GM12873 (cell line): ENCODE data around the gene KIAA1210.
A peak's percentile ranks its signal among the peaks of the same experiment; 100 is the strongest.

Experiments used
- TF ChIP-seq, protein P1 (sequence below): IDR thresholded peaks from 2 replicates; pipeline ENCODE4 v1.5.1; 2012; ENCODE audit warnings: low read depth, mild to moderate bottlenecking, moderate library complexity, low read length, control low read depth; ENCODE audit not compliant: insufficient read depth; ENCODE audit errors: missing control alignments

Gene KIAA1210

GRCh38 chrX:119130911-119131310 lies 3.3 kb upstream of the KIAA1210 start:
- TF ChIP-seq, protein P1, sequence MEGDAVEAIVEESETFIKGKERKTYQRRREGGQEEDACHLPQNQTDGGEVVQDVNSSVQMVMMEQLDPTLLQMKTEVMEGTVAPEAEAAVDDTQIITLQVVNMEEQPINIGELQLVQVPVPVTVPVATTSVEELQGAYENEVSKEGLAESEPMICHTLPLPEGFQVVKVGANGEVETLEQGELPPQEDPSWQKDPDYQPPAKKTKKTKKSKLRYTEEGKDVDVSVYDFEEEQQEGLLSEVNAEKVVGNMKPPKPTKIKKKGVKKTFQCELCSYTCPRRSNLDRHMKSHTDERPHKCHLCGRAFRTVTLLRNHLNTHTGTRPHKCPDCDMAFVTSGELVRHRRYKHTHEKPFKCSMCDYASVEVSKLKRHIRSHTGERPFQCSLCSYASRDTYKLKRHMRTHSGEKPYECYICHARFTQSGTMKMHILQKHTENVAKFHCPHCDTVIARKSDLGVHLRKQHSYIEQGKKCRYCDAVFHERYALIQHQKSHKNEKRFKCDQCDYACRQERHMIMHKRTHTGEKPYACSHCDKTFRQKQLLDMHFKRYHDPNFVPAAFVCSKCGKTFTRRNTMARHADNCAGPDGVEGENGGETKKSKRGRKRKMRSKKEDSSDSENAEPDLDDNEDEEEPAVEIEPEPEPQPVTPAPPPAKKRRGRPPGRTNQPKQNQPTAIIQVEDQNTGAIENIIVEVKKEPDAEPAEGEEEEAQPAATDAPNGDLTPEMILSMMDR = no peak

- TF ChIP-seq, protein P1 = no peak
Observed at GRCh38 chrX:119121341-119121740, 6.3 kb downstream of the KIAA1210 start.

GRCh38 chrX:119118780-119119395 lies 8.7 kb downstream of the KIAA1210 start:
- TF ChIP-seq, protein P1 = peak; percentile 95

DNA sequence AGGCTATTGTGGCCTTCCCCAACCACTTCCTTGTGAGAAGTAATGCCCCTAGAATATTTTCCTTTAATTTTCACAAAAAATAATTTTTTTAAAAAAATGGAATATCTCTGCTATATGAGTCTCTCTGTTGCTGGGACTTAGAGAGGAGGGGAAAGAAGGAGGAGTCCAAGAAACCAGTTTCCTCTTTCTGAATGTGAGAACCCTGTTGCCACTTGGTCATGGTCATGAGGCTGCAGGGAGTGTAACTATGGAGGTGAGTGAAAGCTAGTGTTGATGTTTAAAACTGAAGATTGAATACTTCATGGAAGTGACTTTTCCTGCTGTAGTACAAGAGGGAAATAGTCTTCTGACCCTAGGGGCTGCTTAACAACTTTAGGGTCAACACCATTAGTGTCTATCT lies 20.4 kb downstream of the KIAA1210 start:
- TF ChIP-seq, protein P1 = no peak

DNA sequence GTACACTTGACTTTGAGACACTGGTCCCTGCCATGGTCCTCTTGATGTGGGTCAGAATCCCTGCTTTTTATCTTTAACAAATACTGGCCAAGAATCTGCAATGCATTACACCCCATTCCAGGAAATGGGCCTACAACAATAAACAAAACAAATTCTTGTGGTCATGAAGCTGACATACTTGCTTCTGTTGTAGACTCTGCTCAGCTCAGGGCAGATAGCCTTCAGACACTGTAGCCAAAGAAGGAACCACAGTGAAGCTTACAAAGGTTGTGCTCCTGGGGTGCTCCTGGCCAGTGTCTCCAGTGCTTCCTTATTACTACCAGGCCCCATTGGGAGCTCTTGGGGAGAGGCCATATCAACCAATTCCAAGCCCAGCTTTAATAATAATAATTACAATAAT lies 21.8 kb downstream of the KIAA1210 start:
- TF ChIP-seq, protein P1 = no peak

DNA sequence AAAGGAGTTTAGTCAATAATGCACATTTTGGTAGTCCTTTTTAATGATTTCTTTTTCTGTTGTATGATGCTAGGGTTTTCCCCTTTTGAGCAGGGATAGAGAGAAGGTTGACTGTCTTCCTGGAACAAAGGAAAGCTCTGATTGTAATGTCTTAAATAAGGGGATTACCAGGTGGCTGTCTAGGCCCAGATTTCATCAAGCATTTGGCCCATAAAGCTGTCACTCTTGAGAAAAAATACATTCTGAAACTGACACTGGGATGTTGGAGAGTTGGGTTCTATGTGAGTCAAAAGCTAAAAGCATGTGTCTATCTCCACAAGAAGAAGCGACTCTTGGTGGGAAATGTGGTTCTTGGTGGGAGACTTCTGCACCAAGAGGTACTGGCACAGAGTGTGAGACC lies 26.4 kb downstream of the KIAA1210 start:
- TF ChIP-seq, protein P1 = no peak

GRCh38 chrX:119095936-119096335 lies 31.7 kb downstream of the KIAA1210 start:
- TF ChIP-seq, protein P1 = no peak

- TF ChIP-seq, protein P1 = peak; percentile 22
Observed at GRCh38 chrX:119094819-119095218, 32.8 kb downstream of the KIAA1210 start.
